NK-92 (cell line): ENCODE measurements around the gene FPR1.
"Not testable (repeated sequence)": the region's sequence is repeated elsewhere in the genome, so short reads cannot be mapped to it uniquely, and the experiment has no call there.

Experiments used
- DNase-seq: peaks from one replicate; lab custom pipeline; 2025; ENCODE audit not compliant: unreplicated experiment; lab: John Stamatoyannopoulos, UW

The FPR1 gene

GRCh38 chr19:51779703-51780102 is 28.0 kb upstream of the FPR1 start:
- DNase-seq: no peak

- DNase-seq: no peak
Observed at GRCh38 chr19:51779181-51779580, 27.5 kb upstream of the FPR1 start.

- no peak for DNase-seq
Observed at GRCh38 chr19:51777570-51778462, 26.1 kb upstream of the FPR1 start.

GRCh38 chr19:51776561-51776960 is 24.9 kb upstream of the FPR1 start:
- DNase-seq: not testable (repeated sequence)

GRCh38 chr19:51772977-51773376 is 21.3 kb upstream of the FPR1 start:
- DNase-seq: no peak

- no peak for DNase-seq
Observed at GRCh38 chr19:51771376-51772130, 19.9 kb upstream of the FPR1 start.

- no peak for DNase-seq
Observed at GRCh38 chr19:51766461-51766860, 14.8 kb upstream of the FPR1 start.

GRCh38 chr19:51765086-51765485 is 13.4 kb upstream of the FPR1 start:
- DNase-seq: no peak

- no peak for DNase-seq
Observed at GRCh38 chr19:51761696-51762095, 10.0 kb upstream of the FPR1 start.

- DNase-seq: no peak
Observed at GRCh38 chr19:51760697-51761356, 9.1 kb upstream of the FPR1 start, which contains the start of gene FPR2. FPR2 (plus strand) TSS chr19:51761180; CDS start chr19:51768659, 7,479 bp downstream.

GRCh38 chr19:51755571-51755970 is 3.9 kb upstream of the FPR1 start:
- no peak for DNase-seq

GRCh38 chr19:51754770-51755169 is 3.1 kb upstream of the FPR1 start:
- DNase-seq: no peak

GRCh38 chr19:51754109-51754508 is 2.4 kb upstream of the FPR1 start:
- DNase-seq: no peak

- no peak for DNase-seq
Observed at GRCh38 chr19:51750400-51751094, 1.1 kb downstream of the FPR1 start.

- DNase-seq: no peak
Observed at GRCh38 chr19:51749979-51750378, 1.7 kb downstream of the FPR1 start.

- no peak for DNase-seq
Observed at GRCh38 chr19:51746731-51747130, 4.9 kb downstream of the FPR1 start.

GRCh38 chr19:51743405-51743804 is 8.3 kb downstream of the FPR1 start:
- no peak for DNase-seq

GRCh38 chr19:51742789-51743188 is 8.9 kb downstream of the FPR1 start:
- no peak for DNase-seq

GRCh38 chr19:51740356-51740755 is 11.3 kb downstream of the FPR1 start:
- no peak for DNase-seq

- no peak for DNase-seq
Observed at GRCh38 chr19:51739466-51740213, 12.0 kb downstream of the FPR1 start.
